ENCODE results near the gene KCP.
A peak's percentile ranks its signal among the peaks of the same experiment; 100 is the strongest.

The KCP gene

DNA sequence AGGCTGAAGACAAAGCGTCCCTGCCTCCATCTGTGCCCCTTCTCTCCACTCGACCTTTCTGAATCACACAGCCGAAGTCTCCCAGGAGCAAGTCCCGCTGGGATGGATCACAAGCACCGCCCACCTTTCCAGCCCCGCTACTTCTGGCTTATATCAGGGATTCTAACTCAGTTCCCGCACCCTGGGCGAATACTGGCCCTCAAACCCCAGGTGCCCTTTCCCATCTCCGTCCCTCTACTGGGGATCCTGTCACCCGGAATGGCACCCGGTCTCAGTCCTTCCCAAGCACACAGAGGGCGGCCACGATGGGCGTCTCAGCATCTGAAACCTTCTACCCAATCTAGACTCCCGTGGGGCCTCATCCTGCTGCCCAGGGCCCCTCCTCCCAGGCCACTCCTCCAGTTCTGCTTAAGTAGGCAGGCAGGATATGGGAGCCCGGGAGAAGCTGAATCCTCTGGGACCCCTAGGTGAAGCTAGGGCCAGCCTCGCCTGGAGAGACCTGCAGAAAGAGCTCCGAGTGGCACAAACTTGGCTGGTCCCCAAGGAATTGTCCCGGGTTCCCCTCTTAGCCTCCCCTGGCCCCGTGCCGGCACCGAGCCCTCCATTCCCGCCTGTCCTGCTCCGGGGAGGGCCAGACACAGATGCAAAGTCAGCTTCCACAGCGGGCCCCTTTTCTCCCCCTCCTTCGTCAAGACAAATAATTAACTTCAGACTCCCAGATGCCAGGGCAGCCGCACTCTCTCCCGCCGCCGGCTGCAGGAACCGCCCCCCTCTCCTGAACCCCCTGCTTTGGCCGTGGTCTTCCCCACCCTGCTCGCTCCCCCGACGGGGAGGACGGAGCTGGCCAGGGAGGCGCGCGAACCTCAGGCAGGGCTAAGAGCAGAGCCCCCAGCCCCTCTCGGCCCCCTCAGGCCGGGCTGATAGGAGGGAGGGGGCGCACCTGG, 612 bp downstream of the KCP start:
- intact Hi-C loops (cut with DNase I), result no loop called here
- peak in 3 of 10 donors; percentile 54 to 79 (median 59) for DNase-seq

- intact Hi-C loops (cut with DNase I), result no loop called here
- peak in 2 of 10 donors; percentile 22 to 44 for DNase-seq
Measured at GRCh38 chr7:128908750-128909624, 1.5 kb downstream of the KCP start.

DNA sequence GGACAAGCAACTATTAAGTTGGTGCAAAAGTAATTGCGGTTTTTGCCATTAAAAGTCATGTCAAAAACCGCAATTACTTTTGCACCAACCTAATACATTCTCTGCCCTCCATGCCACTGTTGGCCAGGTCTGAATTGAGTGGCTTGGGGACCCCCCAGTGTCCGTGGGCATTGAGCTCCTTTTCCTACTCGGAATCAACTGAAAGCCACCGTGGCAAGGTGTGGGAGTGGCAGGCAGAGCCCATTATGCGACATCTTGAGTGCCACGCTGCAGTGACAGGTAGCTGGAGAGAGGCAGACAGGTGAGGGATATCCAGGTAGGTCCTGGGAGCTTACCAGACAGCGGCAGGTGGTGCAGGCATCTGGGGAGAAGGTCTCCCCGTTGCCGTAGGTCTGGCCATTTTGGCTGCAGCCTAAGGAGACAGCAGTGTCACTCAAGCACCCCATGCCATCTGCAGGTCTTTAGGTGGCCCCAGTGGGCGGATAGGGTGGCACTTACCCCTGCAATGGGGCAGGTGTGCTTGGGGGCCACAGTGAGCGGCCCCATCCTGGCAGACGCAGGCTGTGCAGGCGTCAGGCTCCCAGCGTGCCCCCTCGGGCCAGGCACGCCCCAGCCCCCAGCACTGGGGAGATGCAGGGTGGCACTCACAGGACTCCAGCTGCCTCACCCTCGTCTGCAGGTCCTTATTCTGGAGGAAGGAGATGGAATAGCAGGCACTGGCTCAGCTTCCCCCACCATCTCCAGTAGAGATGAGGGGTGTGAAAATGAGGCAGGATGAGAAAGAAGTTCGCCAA, 3.5 kb downstream of the KCP start:
- intact Hi-C loops (cut with DNase I), result no loop called here
- peak in 2 of 10 donors; percentile 37 to 63 for DNase-seq

- DNase-seq, result peak in 3 of 10 donors; percentile 4 to 67 (median 63)
- intact Hi-C loops (cut with DNase I), result no loop called here
Measured at GRCh38 chr7:128906001-128906765, 4.3 kb downstream of the KCP start.

GRCh38 chr7:128904381-128905197, 5.9 kb downstream of the KCP start:
- DNase-seq, result peak in 2 of 10 donors; percentile 22 to 37
- intact Hi-C loops (cut with DNase I), result loop anchor here (2.0 kb wide), 1 partner anchor 186 kb away; no protein-coding TSS in a partner anchor

DNA sequence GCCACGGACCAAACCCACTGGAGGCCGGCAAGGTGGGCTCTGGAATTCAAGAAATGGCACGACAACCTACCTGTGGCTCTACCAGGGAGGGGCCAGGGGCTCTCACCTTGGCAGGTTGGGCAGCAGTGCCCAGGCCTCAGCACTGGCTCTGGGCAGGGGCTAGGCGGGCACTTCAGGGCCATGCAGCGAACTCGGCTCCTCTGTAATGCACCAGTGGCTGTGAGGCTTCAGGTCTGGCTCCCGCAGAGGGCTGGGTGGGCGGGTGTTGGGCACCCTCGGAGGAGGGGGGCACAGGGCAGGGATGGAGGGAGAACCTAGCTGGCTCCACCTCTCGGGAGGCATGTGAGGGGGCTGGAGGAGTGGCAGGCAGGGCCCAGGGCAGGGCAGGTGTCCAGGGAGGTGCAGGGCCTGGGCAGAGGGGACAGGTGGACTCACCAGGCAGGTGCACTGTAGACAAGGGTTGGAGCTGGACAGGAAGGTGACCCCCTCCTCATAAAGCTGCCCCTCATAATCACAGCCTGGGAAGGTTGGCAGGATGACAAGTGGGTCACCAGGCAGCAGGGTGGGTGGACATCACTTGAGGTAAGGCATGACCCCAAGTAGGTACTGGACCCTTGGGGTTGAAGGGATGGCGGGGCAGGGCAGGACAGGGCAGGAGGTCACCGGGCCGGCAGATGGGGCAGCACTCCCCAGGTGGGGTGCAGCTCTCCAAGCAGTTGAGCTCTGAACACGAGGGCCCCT, 6.7 kb downstream of the KCP start:
- peak in 3 of 10 donors; percentile 39 to 67 (median 55) for DNase-seq
- intact Hi-C loops (cut with DNase I), result loop anchor here (2.0 kb wide), 1 partner anchor 187 kb away; no protein-coding TSS in a partner anchor

- peak in 2 of 10 donors; percentile 50 to 67 for DNase-seq
- intact Hi-C loops (cut with DNase I), result no loop called here
Measured at GRCh38 chr7:128902761-128903585, 7.5 kb downstream of the KCP start.

DNA sequence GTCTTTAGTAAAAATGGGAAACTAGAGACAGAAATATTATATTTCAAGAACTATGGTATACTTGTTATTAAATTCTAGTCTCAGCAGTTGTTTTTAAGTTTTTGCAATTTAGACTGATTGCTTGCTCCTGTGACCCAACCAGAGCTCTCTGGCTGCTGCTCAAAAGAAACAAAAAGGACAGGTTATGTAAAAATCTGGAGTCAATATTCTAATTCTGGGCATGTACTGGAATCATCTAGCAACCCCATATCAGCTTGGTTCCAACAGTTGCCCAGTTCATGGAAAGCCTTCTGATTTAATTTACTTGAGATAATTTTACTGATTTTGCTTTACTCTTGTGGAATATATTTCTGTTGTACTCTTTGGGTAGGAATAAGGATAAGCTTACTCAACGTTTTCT, 10.3 kb downstream of the KCP start:
- no peak for DNase-seq
- intact Hi-C loops (cut with DNase I), result no loop called here

GRCh38 chr7:128899392-128899791, 11.1 kb downstream of the KCP start:
- intact Hi-C loops (cut with DNase I), result no loop called here
- no peak for DNase-seq

DNA sequence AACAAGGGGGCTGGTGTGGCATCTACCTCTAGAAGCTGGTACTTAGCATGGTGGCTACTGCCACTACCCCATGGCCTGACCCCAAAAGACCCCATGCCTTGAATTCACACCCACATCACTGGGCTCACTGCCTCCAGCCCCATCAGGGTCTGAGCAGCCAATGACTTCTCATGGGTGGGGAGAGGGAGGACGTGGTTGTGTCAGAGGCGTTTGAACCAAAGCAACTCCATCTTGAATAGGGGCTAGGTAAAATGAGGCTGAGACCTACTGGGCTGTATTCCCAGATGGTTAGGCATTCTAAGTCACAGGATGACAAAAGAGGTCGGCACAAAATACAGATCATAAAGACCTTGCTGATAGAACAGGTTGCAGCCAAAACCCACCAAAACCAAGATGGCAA, 15.2 kb downstream of the KCP start:
- peak in 3 of 10 donors; percentile 2 to 21 (median 5) for DNase-seq
- intact Hi-C loops (cut with DNase I), result no loop called here

DNA sequence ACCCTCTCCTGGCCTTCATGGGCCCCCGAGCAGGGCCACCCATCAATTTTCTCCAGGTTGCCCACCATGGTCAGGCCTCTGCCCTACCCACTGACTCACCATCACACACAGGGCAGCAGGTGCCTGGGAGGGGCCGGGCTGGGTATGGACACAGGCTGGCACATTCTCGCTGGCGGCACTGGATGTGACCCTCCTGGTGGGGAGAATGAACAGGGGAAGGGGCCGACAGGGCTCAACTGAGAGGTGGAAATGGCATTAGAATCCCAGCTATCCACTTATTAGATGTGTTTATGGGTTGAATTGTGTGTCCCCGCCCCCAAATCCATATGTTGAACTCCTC, 16.4 kb downstream of the KCP start:
- intact Hi-C loops (cut with DNase I), result no loop called here
- peak in 2 of 10 donors; percentile 35 to 40 for DNase-seq

DNA sequence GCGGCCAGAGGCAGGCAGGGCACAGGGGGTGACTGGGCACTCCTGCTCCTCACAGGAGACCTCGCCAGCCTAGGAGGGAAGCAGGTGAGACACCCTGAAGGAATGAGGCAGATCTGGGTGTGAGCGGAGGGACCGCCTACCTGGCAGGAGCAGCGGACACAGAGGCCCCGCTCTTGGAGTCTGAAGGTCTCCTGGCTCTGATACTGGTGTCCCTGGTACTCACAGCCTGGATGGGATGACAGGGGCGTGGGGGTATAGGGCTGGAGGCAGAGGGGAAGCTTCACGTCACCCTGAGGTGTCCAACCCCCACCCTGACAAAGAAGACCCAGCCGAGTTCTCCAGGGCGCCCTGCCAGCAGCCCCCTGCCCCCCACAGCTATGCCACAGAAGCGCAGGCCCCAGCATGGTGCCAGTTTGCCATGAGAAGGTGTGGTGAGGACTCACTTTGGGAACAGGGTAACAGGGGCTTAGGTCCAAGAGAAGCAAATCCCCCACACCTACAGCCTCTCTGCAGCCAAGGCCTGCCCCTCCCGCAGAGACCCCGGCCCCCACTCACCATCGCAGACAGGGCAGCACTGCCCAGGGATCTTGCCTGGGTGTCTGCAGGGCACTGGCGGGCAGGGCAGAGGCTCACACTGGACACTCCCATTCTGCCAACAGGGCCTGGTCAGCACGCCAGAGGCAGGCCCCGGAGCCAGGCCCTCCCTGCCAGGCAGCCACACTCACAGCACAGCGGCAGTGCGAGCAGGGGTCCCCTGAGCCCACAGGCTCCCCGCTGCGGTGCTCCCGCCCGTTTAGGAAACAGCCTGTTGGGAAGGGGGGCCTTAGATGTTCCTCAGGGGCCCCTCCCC, 17.0 kb downstream of the KCP start:
- intact Hi-C loops (cut with DNase I), result no loop called here
- peak in 4 of 10 donors; percentile 3 to 75 (median 60) for DNase-seq

DNA sequence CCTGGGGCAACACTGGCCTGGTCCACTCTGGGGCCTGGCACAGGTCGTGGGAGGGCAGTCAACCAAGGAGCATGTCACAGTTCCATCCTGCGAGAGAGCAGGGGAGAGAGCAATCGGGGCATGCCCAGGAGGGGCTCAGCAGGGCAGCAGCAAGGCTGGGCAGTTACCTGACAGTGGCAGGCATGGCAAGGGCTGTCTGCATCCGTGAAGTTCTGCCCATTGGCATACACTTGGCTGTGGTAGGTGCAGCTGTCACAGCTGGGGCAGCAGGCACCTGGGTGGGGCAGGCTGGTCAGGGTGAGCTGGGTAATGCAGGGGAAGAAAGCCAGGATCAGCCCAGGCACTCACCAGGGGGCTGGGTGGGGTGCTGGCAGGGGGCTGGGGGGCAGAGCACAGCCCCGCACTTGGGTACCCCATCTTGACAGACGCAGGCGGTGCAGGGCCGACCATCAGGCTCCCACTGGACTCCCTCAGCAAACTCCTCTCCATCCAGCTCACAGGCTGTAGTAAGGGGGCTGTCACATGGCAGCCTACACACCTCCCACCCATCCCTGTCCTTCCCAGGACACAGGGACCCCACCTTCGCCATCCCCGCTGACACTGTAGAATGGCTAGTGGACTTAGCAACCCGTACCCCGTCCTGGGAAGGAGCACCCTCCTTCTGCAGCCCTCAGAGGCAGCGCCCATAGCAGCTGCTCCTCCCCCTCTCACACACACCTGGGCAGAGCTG, 17.8 kb downstream of the KCP start:
- intact Hi-C loops (cut with DNase I), result no loop called here
- DNase-seq, result peak in 4 of 10 donors; percentile 4 to 74 (median 57)

DNA sequence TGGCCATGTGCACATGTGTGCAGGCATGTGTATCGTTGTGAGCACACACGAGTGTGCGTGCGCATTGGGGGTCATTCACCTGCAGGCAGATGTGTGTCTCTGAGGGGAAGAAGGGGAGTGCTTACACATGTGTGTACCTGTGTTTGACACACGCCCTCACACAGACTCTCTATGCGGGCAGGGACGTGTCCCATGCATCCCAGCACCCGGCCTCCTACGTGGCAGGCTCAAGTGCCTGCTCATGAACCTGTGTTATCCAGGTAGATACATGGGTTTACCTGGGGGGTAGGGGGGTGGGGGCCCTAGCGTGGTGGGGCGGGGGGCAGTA, 18.6 kb downstream of the KCP start:
- DNase-seq, result no peak
- intact Hi-C loops (cut with DNase I), result no loop called here

DNA sequence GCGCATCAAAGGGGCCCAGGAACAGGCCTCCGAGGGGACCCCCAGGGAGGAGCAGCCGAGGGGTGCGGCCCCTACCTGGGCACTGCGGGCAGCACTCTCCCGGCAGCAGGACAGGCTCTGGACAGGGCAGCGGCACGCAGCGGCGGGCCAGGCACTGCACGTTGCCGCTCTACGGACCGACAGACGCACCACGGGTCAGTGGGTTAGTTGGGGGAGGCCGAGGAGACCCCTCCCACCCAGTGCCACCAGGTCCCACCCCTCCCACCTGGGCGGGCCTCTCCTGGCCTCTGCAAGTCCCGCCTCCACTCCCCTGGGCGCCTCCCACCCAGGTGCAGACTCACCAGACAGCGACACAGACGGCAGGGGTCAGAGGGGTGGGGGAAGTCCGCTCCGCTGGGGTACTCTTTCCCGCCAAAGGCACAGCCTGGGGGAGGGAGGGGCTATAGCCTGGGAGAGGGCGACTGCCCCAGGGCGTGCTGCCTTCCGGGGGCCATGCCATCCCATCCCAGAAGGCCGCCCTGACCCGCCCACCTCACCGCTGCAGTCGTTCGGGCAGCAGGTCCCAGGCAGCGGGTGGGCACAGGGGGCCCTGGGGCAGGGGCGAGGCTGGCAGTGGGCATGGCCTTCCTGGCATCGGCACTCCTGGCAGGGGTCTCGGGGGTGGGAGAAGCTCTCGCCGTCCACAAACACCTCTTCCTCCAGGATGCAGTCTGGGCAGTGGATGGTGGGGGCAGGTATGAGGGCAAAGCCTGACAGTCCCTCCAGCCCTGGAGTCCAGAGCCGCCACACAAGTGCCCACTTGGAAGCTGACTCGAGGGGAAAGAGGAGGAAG, 19.2 kb downstream of the KCP start:
- intact Hi-C loops (cut with DNase I), result no loop called here
- peak in 4 of 10 donors; percentile 6 to 83 (median 56) for DNase-seq

Measured in posterior cingulate gyrus (tissue), 11 donors.